B cell (primary cell): ENCODE results near the gene SEC14L5. TPM values are rescaled to one million over a fixed set of nuclear protein-coding genes. Genes with fewer than 3 reads are reported as not detected.

Experiments used
- ATAC-seq: fragments of 200-7000 bp; cut with Tn5 transposase; one replicate; pipeline ENCODE4 v1.10.0; 2021; ENCODE audit warnings: low read depth, mild to moderate bottlenecking, moderate number of reproducible peaks, moderate library complexity
- CTCF ChIA-PET: fragments of 350-600 bp; sonication (Branson Sonifier 250); formaldehyde crosslinking; loops from one replicate; lab custom pipeline; 2021; ENCODE audit warnings: antibody characterized with exemption, inconsistent platforms; lab: Charles Lee
- POLR2A ChIA-PET: fragments of 350-600 bp; sonication (Branson Sonifier 250); formaldehyde crosslinking; loops from one replicate; lab custom pipeline; 2021; ENCODE audit warnings: antibody characterized with exemption; lab: Charles Lee
- DNase-seq: peaks from one replicate; pipeline ENCODE4 v3.0.0; 2013
- H2AFZ ChIP-seq: 2 replicates; pipeline ENCODE4 v1.6.1; 2012; ENCODE audit warnings: mild to moderate bottlenecking, low read depth, low read length; ENCODE audit not compliant: insufficient read depth, poor library complexity, severe bottlenecking
- H3K27ac ChIP-seq, 2 donors: 1 replicate in 1 of 2; 2 replicates in 1 of 2; pipeline ENCODE4 v1.5.1; 2012 to 2013; ENCODE audit warnings: low read length in 2 of 2, mild to moderate bottlenecking in 2 of 2, moderate library complexity in 1 of 2
- H3K27me3 ChIP-seq, 4 experiments: fragments of 200-600 bp in 1 of 4; sonication (generic) in 1 of 4; replicated peaks in 1 of 4; 1 replicate in 2 of 4; 2 replicates in 2 of 4; pipeline versions ENCODE4 v1.6.1 to v1.7.0; 2013 to 2016; ENCODE audit warnings: low read length in 3 of 4, mild to moderate bottlenecking in 2 of 4, mixed read lengths in 1 of 4, moderate library complexity in 1 of 4; ENCODE audit not compliant: insufficient read depth in 4 of 4, control insufficient read depth in 3 of 4; ENCODE audit errors: control extremely low read depth in 1 of 4
- H3K36me3 ChIP-seq, 2 experiments: replicated peaks in 1 of 2; 1 replicate in 1 of 2; 2 replicates in 1 of 2; pipeline versions ENCODE4 v1.6.1 to v1.7.1; 2013; ENCODE audit warnings: low read length in 1 of 2; ENCODE audit not compliant: insufficient read depth in 2 of 2, control insufficient read depth in 1 of 2; ENCODE audit errors: control extremely low read depth in 1 of 2, extremely low read depth in 1 of 2
- H3K4me1 ChIP-seq, 2 donors: fragments of 200-600 bp in 1 of 2; sonication (generic) in 1 of 2; 1 replicate in 1 of 2; 2 replicates in 1 of 2; pipeline versions ENCODE4 v1.5.1 to v1.6.1; 2013 to 2017; ENCODE audit warnings: low read length in 2 of 2; ENCODE audit not compliant: control insufficient read depth in 2 of 2, insufficient read depth in 2 of 2
- H3K4me2 ChIP-seq: replicated peaks from 2 replicates; pipeline ENCODE3; 2012; ENCODE audit warnings: mild to moderate bottlenecking, low read depth, low read length; ENCODE audit not compliant: poor library complexity, severe bottlenecking
- H3K4me3 ChIP-seq, 5 experiments: fragments of 200-600 bp in 1 of 5; sonication (generic) in 1 of 5; 1 replicate in 3 of 5; 2 replicates in 2 of 5; pipeline versions ENCODE4 v1.5.1 to v1.7.0; 2011 to 2016; ENCODE audit warnings: low read length in 4 of 5, mild to moderate bottlenecking in 4 of 5, low read depth in 2 of 5, control low read depth in 1 of 5, moderate library complexity in 1 of 5; ENCODE audit not compliant: insufficient read depth in 1 of 5; ENCODE audit errors: control extremely low read depth in 1 of 5, extremely low read depth in 1 of 5
- H3K79me2 ChIP-seq: fragments of 200-600 bp; sonication (generic); one replicate; pipeline ENCODE4 v1.6.0; 2016; ENCODE audit warnings: low read length; ENCODE audit not compliant: control insufficient read depth, insufficient read depth
- H3K9ac ChIP-seq: fragments of 200-600 bp; sonication (generic); 2 replicates; pipeline ENCODE4 v1.6.1; 2017; ENCODE audit warnings: mild to moderate bottlenecking, low read length, moderate library complexity
- H3K9me3 ChIP-seq, 3 donors: one replicate each; pipeline versions ENCODE4 v1.6.1 to v1.7.1; 2013; ENCODE audit warnings: low read length in 2 of 3; ENCODE audit not compliant: control insufficient read depth in 2 of 3, insufficient read depth in 1 of 3; ENCODE audit errors: control extremely low read depth in 1 of 3
- H4K20me1 ChIP-seq: 2 replicates; pipeline ENCODE4 v1.6.0; 2012; ENCODE audit warnings: mild to moderate bottlenecking, low read length; ENCODE audit not compliant: insufficient read depth, control insufficient read depth, poor library complexity, severe bottlenecking
- H3K27ac Mint-ChIP-seq: one replicate; pipeline ENCODE4 v1.8.0; 2021; ENCODE audit warnings: mixed read lengths
- H3K27me3 Mint-ChIP-seq: one replicate; pipeline ENCODE4 v1.8.0; 2021; ENCODE audit warnings: mixed read lengths
- H3K4me1 Mint-ChIP-seq: one replicate; pipeline ENCODE4 v1.8.0; 2021; ENCODE audit warnings: mixed read lengths
- H3K4me3 Mint-ChIP-seq: one replicate; pipeline ENCODE4 v1.8.0; 2021; ENCODE audit warnings: mixed read lengths
- H3K9me3 Mint-ChIP-seq: one replicate; pipeline ENCODE4 v1.8.0; 2022; ENCODE audit warnings: mixed read lengths; ENCODE audit not compliant: insufficient read depth
- CTCF ChIP-seq: fragments of 200-600 bp; IDR thresholded peaks from one replicate; pipeline ENCODE4 v1.8.0; 2022; ENCODE audit warnings: antibody characterized with exemption, mild to moderate bottlenecking
- EZH2 ChIP-seq: IDR thresholded peaks from 2 replicates; pipeline ENCODE4 v1.6.1; 2012; ENCODE audit warnings: borderline replicate concordance, low read depth, mild to moderate bottlenecking, moderate library complexity, low read length; ENCODE audit not compliant: insufficient read depth, poor library complexity, severe bottlenecking
- WGBS: methylation state at CpG from one replicate; pipeline ENCODE4 v1.1.5; 2013; ENCODE audit warnings: missing lambda C conversion rate; ENCODE audit not compliant: insufficient coverage; 5-methylcytosine and 5-hydroxymethylcytosine counted together
- intact Hi-C: fragments of 100-400 bp; cut with micrococcal nuclease; formaldehyde crosslinking; loops from one replicate; pipeline ENCODE4 v1.10.0; 2022
- polyA plus RNA-seq: library from polyadenylated mRNA; depleted of rRNA; stranded (reverse); fragments of >200 nt; gene quantifications from 2 replicates; pipeline ENCODE4 v1.2.3, GENCODE V29; 2012
- total RNA-seq, 2 donors: library from RNA; stranded (reverse); fragments of 120-200 nt in 1 of 2; gene quantifications; 1 replicate in 1 of 2; 2 replicates in 1 of 2; pipeline versions ENCODE4 v1.2.3 to v1.2.4, GENCODE V29; 2013 to 2022

The SEC14L5 gene
- total and polyA plus RNA-seq, 2 donors (not counting 1 experiment from before 2014, with no cell fraction given) = not detected

GRCh38 chr16:5036228-5037156, 78.4 kb downstream of the SEC14L5 start:
- intact Hi-C loops = no loop called here
- Histone ChIP-seq H3K36me3 (no peaks in the 10 kb centered on the region), H3K4me3 (no peak overlapping the region), H2AFZ (no peak overlapping the region), H3K27ac (no peak overlapping the region), H3K4me2 (no peak overlapping the region), H3K9me3 (no peaks in the 10 kb centered on the region), H3K79me2 (peaks cover 16% of the 10 kb centered on the region), H3K9ac (no peak overlapping the region), H3K4me1 (peaks cover 14 to 18% of the 10 kb centered on the region in 2 donors), H4K20me1 (no peaks in the 10 kb centered on the region), H3K27me3 (peaks cover 0 to 7% (median 0%) of the 10 kb centered on the region in 4 experiments)
- no peak for ATAC-seq
- TF ChIP-seq CTCF (no peak), EZH2 (no peak)
- POLR2A ChIA-PET = no interaction called here
- no peak overlapping the region for H3K4me3 Mint-ChIP-seq
- no peak overlapping the region for H3K27ac Mint-ChIP-seq
- peaks cover 23% of the 10 kb centered on the region for H3K4me1 Mint-ChIP-seq
- peaks cover 7% of the 10 kb centered on the region for H3K27me3 Mint-ChIP-seq
- CTCF ChIA-PET = interaction anchor here (1.0 kb wide), 1 partner anchor 18 kb away, joined by 3 read pairs; no protein-coding TSS in a partner anchor
- DNase-seq = no peak
- 85% methylated on average over 9 of the region's 12 CpGs for WGBS
- no peaks in the 10 kb centered on the region for H3K9me3 Mint-ChIP-seq

- ATAC-seq = no peak
- no peaks in the 10 kb centered on the region for H3K9me3 Mint-ChIP-seq
- H3K27me3 Mint-ChIP-seq = peaks cover 7% of the 10 kb centered on the region
- Histone ChIP-seq H3K36me3 (no peaks in the 10 kb centered on the region), H3K4me2 (no peak overlapping the region), H4K20me1 (no peaks in the 10 kb centered on the region), H3K27me3 (peaks cover 0 to 7% (median 0%) of the 10 kb centered on the region in 4 experiments), H3K9ac (no peak overlapping the region), H3K27ac (no peak overlapping the region), H2AFZ (no peak overlapping the region), H3K4me3 (no peak overlapping the region), H3K4me1 (peaks cover 0 to 4% of the 10 kb centered on the region in 2 donors), H3K9me3 (no peaks in the 10 kb centered on the region), H3K79me2 (no peaks in the 10 kb centered on the region)
- no peak overlapping the region for H3K4me3 Mint-ChIP-seq
- CTCF ChIA-PET = no interaction called here
- WGBS = 95% methylated on average over 5 of the region's 7 CpGs
- TF ChIP-seq EZH2 (no peak), CTCF (no peak)
- intact Hi-C loops = no loop called here
- DNase-seq = no peak
- POLR2A ChIA-PET = no interaction called here
- no peak overlapping the region for H3K27ac Mint-ChIP-seq
- H3K4me1 Mint-ChIP-seq = peaks cover 5% of the 10 kb centered on the region
These were observed 82.3 kb downstream of the SEC14L5 start for GRCh38 chr16:5040451-5040850.
